Measurements from ENCODE around the gene EYS.
A peak's percentile ranks its signal among the peaks of the same experiment; 100 is the strongest.
"Not testable (repeated sequence)": the region's sequence is repeated elsewhere in the genome, so short reads cannot be mapped to it uniquely, and the experiment has no call there.

Gene EYS

DNA sequence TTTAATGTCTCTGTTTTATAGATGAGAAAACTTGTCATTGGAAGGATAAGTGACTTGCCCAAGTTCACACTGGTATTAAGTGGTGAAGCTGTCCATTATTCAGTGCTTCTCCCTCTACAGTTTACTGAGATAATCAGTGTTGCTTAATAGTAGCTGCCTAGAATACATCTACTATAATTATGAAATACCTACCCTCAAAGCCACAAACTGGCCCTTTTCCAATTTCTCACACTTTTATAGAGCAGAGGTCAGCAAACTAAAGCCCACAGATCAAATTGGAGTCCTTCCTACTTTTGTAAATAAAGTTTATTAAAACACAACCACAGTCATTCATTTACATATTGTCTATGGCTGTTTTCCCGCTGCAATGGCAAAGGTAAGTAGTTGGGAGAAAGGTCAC lies 73.5 kb downstream of the EYS start:
- Histone ChIP-seq H3K36me3 (ENCODE audit: control insufficient read depth, insufficient read depth, low read length) (no peaks in the 10 kb centered on the region), H3K27ac (ENCODE audit: low read depth, low read length) (no peak overlapping the region), H3K4me3 (ENCODE audit: low read depth, low read length) (no peak overlapping the region), H3K9ac (ENCODE audit: low read length) (no peak overlapping the region), H3K9me3 (ENCODE audit: control insufficient read depth, insufficient read depth, low read depth, low read length) (no peaks in the 10 kb centered on the region), H3K4me1 (ENCODE audit: control insufficient read depth, insufficient read depth, low read length) (no peaks in the 10 kb centered on the region; the same call in 1 of the 2 replicates), H3K27me3 (ENCODE audit: control insufficient read depth, insufficient read depth, low read length) (no peaks in the 10 kb centered on the region)

DNA sequence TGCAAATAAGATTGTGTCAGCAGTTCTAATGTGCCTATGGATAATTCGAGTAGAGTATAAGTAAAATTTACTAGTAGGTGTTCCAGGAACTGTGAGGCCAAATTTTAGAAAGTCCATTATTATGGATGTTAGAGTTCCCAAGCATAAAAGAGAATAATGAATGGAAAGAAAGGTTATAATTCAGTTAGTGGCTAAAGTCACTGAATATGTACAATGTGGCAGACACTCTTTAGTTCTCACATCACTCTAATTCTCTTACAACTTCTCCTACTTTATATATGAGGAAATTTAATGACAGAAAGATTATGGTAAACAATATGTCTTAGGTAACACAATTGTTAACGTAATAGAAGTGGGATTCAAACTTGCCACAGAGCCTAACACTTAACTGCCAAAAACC lies 75.3 kb downstream of the EYS start:
- Histone ChIP-seq H3K9me3 (ENCODE audit: control insufficient read depth, insufficient read depth, low read depth, low read length) (no peaks in the 10 kb centered on the region), H3K4me1 (ENCODE audit: control insufficient read depth, insufficient read depth, low read length) (no peaks in the 10 kb centered on the region), H3K27ac (ENCODE audit: low read depth, low read length) (no peak overlapping the region), H3K9ac (ENCODE audit: low read length) (no peak overlapping the region), H3K27me3 (ENCODE audit: control insufficient read depth, insufficient read depth, low read length) (no peaks in the 10 kb centered on the region), H3K4me3 (ENCODE audit: low read depth, low read length) (no peak overlapping the region), H3K36me3 (ENCODE audit: control insufficient read depth, insufficient read depth, low read length) (no peaks in the 10 kb centered on the region)

DNA sequence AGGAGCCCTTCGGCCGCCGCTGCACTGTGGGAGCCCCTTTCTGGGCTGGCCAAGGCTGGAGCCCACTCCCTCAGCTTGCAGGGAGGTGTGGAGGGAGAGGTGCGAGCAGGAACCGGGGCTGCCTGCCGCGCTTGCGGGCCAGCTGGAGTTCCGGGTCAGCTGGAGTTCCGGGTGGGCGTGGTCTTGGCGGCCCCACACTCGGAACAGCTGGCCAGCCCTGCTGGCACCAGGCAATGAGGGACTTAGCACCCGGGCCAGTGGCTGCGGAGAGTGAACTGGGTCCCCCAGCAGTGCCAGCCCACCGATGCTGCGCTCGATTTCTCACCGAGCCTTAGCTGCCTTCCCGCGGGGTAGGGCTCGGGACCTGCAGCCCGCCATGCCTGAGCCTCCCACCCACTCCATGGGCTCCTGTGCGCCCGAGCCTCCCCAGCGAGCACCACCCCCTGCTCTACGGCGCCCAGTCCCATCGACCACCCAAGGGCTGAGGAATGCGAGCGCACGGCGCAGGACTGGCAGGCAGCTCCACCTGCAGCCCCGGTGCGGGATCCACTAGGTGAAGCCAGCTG lies 79.5 kb downstream of the EYS start:
- not testable (repeated sequence) for H3K4me3 ChIP-seq (ENCODE audit: low read depth, low read length); H3K27me3 ChIP-seq (ENCODE audit: control insufficient read depth, insufficient read depth, low read length); H3K9me3 ChIP-seq (ENCODE audit: control insufficient read depth, insufficient read depth, low read depth, low read length); H3K27ac ChIP-seq (ENCODE audit: low read depth, low read length); H3K36me3 ChIP-seq (ENCODE audit: control insufficient read depth, insufficient read depth, low read length); H3K4me1 ChIP-seq (ENCODE audit: control insufficient read depth, insufficient read depth, low read length); H3K9ac ChIP-seq (ENCODE audit: low read length)

DNA sequence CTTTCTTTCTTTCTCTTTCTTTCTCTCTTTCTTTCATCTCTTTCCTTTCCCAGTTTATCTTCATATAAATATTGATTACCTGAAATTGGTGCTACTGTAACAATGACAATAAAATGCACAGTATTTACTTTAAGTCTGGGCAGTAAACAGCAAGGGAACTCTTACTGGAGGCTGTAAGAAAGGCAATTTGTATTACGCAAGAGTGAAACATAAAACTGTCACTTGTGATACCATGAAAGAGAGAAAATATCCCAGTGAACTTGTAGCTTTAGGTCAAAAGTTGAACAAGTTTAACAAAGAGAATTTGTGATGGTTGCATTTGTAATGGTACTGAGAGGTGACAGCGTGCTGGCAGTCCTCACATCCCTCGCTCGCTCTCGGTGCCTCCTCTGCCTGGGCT lies 80.0 kb downstream of the EYS start:
- Histone ChIP-seq H3K9me3 (ENCODE audit: control insufficient read depth, insufficient read depth, low read depth, low read length) (no peaks in the 10 kb centered on the region), H3K4me1 (ENCODE audit: control insufficient read depth, insufficient read depth, low read length) (no peaks in the 10 kb centered on the region), H3K36me3 (ENCODE audit: control insufficient read depth, insufficient read depth, low read length) (no peaks in the 10 kb centered on the region), H3K9ac (ENCODE audit: low read length) (no peak overlapping the region), H3K27me3 (ENCODE audit: control insufficient read depth, insufficient read depth, low read length) (no peaks in the 10 kb centered on the region), H3K27ac (ENCODE audit: low read depth, low read length) (no peak overlapping the region), H3K4me3 (ENCODE audit: low read depth, low read length) (no peak overlapping the region)

DNA sequence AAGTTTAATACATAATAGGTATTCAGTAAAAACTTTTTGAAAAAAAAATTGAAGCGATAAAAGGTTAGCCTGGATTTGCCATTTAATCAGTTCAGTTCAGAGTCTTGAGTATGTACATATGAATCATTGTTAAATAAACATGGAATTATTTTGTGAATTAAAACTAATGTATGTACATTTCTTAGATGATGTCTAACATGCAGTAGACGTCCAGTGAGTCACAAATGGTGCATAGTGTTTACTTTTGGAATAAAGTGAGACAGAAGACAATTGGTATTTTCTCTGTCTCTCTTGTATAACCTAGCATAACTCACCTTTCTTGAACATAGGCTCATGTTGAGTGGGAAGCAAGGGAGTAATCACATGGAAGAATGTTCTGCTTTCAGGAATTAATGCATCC lies 83.5 kb downstream of the EYS start:
- no peak overlapping the region for H3K9ac ChIP-seq (ENCODE audit: low read length)
- no peaks in the 10 kb centered on the region for H3K4me1 ChIP-seq (ENCODE audit: control insufficient read depth, insufficient read depth, low read length)
- H3K27ac ChIP-seq (ENCODE audit: low read depth, low read length) = no peak overlapping the region

DNA sequence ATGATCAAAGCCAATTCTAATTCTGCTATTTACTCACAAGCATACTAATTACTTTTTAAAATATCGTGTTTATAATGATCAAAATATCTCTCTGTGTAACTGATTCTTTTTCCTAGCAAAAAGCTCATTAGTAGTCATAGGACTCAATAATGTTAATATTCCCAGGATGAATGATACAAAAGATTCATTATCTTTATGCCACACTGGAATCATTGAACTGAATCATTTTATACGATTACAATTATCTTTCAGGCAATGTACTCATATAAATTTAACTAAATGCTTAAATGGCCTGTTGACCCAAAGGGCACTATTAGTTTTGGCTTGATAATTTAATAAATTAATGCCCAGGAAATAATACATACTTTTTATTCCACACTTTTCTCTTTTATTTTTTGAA lies 96.3 kb downstream of the EYS start:
- Histone ChIP-seq H3K27me3 (ENCODE audit: control insufficient read depth, insufficient read depth, low read length) (no peaks in the 10 kb centered on the region), H3K27ac (ENCODE audit: low read depth, low read length) (no peak overlapping the region), H3K9ac (ENCODE audit: low read length) (no peak overlapping the region), H3K36me3 (ENCODE audit: control insufficient read depth, insufficient read depth, low read length) (no peaks in the 10 kb centered on the region), H3K4me1 (ENCODE audit: control insufficient read depth, insufficient read depth, low read length) (no peaks in the 10 kb centered on the region), H3K4me3 (ENCODE audit: low read depth, low read length) (no peak overlapping the region), H3K9me3 (ENCODE audit: control insufficient read depth, insufficient read depth, low read depth, low read length) (no peaks in the 10 kb centered on the region)

More for the DNA sequence above, 83.5 kb downstream of the EYS start:
- Histone ChIP-seq H3K27me3 (ENCODE audit: control insufficient read depth, insufficient read depth, low read length) (no peaks in the 10 kb centered on the region), H3K36me3 (ENCODE audit: control insufficient read depth, insufficient read depth, low read length) (no peaks in the 10 kb centered on the region), H3K9me3 (ENCODE audit: control insufficient read depth, insufficient read depth, low read depth, low read length) (no peaks in the 10 kb centered on the region), H3K4me3 (ENCODE audit: low read depth, low read length) (no peak overlapping the region)

DNA sequence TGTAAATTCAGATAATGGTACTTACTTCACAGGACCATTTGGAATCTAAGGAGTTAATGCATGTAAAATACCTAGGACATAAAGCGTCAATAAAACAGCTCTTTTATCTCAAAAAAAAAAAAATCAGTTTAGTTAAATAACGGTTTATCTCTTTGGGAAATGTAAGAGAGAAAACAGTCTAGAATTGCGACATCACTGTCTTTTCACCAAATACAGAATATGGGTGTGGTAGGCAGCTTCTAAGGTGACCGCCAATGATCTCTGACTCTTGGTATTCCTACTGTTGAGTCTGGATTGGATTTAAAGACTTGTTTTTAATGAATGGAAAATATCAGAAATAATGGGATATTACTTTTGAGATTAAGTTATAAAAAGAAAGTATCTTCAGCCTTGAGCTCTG lies 111.5 kb downstream of the EYS start:
- no peak overlapping the region for H3K27ac ChIP-seq (ENCODE audit: low read depth, low read length)
- H3K4me1 ChIP-seq (ENCODE audit: control insufficient read depth, insufficient read depth, low read length) = no peaks in the 10 kb centered on the region

DNA sequence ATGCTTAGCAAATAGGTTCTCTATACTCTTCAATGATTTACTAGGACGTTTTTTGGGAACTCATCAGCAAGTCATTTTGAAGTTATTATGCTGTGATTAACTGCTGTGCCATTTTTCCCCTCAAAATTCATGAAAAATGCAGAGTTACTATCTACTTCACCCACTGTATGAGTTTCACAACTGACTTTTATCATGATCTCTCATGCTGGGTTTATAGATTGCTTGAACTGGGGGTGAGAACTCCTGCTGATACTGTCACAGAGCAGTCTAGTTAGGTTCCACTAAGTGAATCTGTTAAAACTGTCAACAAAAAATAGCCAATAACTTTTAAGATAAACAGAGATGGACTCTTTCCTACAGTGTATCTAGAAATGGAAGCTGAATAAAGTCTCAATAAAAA lies 136.7 kb downstream of the EYS start:
- H3K4me1 ChIP-seq (ENCODE audit: control insufficient read depth, insufficient read depth, low read length) = peaks cover 31% of the 10 kb centered on the region
- H3K27ac ChIP-seq (ENCODE audit: low read depth, low read length) = peak overlapping the region; percentile 12; the same call in 1 of the 2 replicates
- no peaks in the 10 kb centered on the region for H3K36me3 ChIP-seq (ENCODE audit: control insufficient read depth, insufficient read depth, low read length)
- no peak overlapping the region for H3K9ac ChIP-seq (ENCODE audit: low read length)
- 0 out of 2 replicates have a peak, but pooled peaks cover 4% of the 10 kb centered on the region for H3K9me3 ChIP-seq (ENCODE audit: control insufficient read depth, insufficient read depth, low read depth, low read length)
- H3K27me3 ChIP-seq (ENCODE audit: control insufficient read depth, insufficient read depth, low read length) = no peaks in the 10 kb centered on the region
- H3K4me3 ChIP-seq (ENCODE audit: low read depth, low read length) = no peak overlapping the region

More for the DNA sequence above, 111.5 kb downstream of the EYS start:
- H3K27me3 ChIP-seq (ENCODE audit: control insufficient read depth, insufficient read depth, low read length) = no peaks in the 10 kb centered on the region
- H3K4me3 ChIP-seq (ENCODE audit: low read depth, low read length) = no peak overlapping the region
- no peaks in the 10 kb centered on the region for H3K36me3 ChIP-seq (ENCODE audit: control insufficient read depth, insufficient read depth, low read length)
- no peak overlapping the region for H3K9ac ChIP-seq (ENCODE audit: low read length)
- H3K9me3 ChIP-seq (ENCODE audit: control insufficient read depth, insufficient read depth, low read depth, low read length) = 0 out of 2 replicates have a peak, but pooled peaks cover 2% of the 10 kb centered on the region

DNA sequence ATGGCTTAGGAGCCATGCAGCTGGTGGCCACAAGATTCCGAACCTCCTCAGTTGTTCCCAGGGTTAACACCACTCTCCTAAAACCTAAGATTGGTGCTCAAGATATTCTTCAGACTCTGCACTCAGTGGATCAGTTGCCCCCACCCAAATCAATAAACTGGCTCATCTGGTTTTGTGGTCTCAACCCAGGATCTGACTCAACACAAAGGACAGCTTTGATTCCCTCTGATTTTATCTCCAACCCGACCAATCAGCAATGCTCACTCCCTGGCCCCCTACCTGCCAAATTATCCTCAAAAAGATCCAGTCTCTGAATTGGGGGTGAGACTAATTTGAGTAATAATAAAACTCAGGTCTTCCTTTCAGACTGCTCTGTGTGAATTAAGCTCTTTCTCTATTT lies 137.5 kb downstream of the EYS start:
- Histone ChIP-seq H3K36me3 (ENCODE audit: control insufficient read depth, insufficient read depth, low read length) (no peaks in the 10 kb centered on the region), H3K9me3 (ENCODE audit: control insufficient read depth, insufficient read depth, low read depth, low read length) (0 out of 2 replicates have a peak, but pooled peaks cover 4% of the 10 kb centered on the region), H3K9ac (ENCODE audit: low read length) (peak overlapping the region; percentile 54), H3K4me1 (ENCODE audit: control insufficient read depth, insufficient read depth, low read length) (peaks cover 31% of the 10 kb centered on the region), H3K27me3 (ENCODE audit: control insufficient read depth, insufficient read depth, low read length) (no peaks in the 10 kb centered on the region), H3K27ac (ENCODE audit: low read depth, low read length) (peak overlapping the region; percentile 64), H3K4me3 (ENCODE audit: low read depth, low read length) (peak overlapping the region; percentile 25)

DNA sequence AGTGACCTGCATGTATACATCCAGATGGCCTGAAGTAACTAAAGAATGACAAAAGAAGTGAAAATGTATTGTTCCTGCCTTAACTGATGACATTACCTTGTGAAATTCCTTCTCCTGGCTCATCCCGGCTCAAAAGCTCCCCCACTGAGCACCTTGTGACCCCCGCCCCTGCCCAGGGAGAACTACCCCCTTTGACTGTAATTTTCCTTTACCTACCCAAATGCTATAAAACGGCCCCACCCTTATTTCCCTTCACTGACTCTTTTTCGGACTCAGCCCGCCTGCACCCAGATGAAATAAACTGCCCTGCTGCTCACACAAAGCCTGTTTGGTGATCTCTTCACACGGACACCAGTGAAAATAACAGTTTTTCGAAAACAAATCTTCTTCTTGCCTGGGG lies 138.0 kb downstream of the EYS start:
- Histone ChIP-seq H3K4me1 (ENCODE audit: control insufficient read depth, insufficient read depth, low read length) (peaks cover 31% of the 10 kb centered on the region), H3K27ac (ENCODE audit: low read depth, low read length) (peak overlapping the region; percentile 82), H3K4me3 (ENCODE audit: low read depth, low read length) (peak overlapping the region; percentile 25), H3K9ac (ENCODE audit: low read length) (peak overlapping the region; percentile 54)
- H3K36me3 ChIP-seq (ENCODE audit: control insufficient read depth, insufficient read depth, low read length); H3K27me3 ChIP-seq (ENCODE audit: control insufficient read depth, insufficient read depth, low read length); H3K9me3 ChIP-seq (ENCODE audit: control insufficient read depth, insufficient read depth, low read depth, low read length): not testable (repeated sequence)

DNA sequence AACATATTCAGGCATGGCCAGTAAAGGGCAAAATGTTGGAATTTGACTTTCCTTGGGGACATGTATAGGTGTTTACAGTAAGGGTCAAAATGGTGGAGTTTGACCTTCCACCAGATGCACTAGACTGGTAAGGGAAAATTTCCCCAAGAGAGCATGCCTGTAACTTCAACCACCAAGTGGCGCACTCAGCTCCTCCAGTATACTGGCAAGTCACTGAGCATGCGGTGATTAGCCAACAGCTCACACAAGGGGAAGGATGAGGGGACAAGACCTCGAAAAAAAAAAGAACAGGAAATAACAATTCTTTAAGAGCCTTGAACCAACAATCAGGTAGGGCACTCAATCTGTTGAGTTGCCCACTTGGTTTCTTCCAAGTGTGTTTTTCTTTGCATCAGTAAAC lies 140.9 kb downstream of the EYS start:
- peaks cover 31% of the 10 kb centered on the region for H3K4me1 ChIP-seq (ENCODE audit: control insufficient read depth, insufficient read depth, low read length)
- no peak overlapping the region for H3K27ac ChIP-seq (ENCODE audit: low read depth, low read length)
- H3K9me3 ChIP-seq (ENCODE audit: control insufficient read depth, insufficient read depth, low read depth, low read length) = 0 out of 2 replicates have a peak, but pooled peaks cover 4% of the 10 kb centered on the region
- no peak overlapping the region for H3K4me3 ChIP-seq (ENCODE audit: low read depth, low read length)
- H3K9ac ChIP-seq (ENCODE audit: low read length) = no peak overlapping the region
- H3K36me3 ChIP-seq (ENCODE audit: control insufficient read depth, insufficient read depth, low read length) = no peaks in the 10 kb centered on the region
- no peaks in the 10 kb centered on the region for H3K27me3 ChIP-seq (ENCODE audit: control insufficient read depth, insufficient read depth, low read length)

DNA sequence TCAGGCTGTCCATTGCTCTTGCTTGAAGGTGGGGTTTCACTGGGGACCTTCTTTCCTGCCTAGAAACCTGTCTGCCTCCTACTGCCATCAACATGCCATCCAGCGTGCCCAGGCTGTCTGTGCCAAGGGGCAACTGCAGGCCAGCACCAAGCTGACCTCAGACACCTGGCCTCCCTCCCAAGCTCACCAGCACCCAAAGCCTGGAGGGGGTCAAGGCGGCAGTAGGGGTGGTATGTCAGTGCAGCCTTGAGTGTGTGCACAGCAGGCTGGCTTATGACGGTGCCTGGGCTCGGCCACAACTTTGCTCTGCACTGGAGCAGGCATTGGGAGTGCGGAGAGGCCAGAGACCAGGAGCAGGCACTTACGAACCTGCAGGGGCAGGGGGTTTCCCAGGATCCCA lies 149.0 kb downstream of the EYS start:
- H3K9ac ChIP-seq (ENCODE audit: low read length) = no peak overlapping the region
- H3K27ac ChIP-seq (ENCODE audit: low read depth, low read length) = no peak overlapping the region

More for the DNA sequence above, 149.0 kb downstream of the EYS start:
- Histone ChIP-seq H3K4me3 (ENCODE audit: low read depth, low read length) (no peak overlapping the region), H3K27me3 (ENCODE audit: control insufficient read depth, insufficient read depth, low read length) (no peaks in the 10 kb centered on the region), H3K9me3 (ENCODE audit: control insufficient read depth, insufficient read depth, low read depth, low read length) (no peaks in the 10 kb centered on the region), H3K36me3 (ENCODE audit: control insufficient read depth, insufficient read depth, low read length) (no peaks in the 10 kb centered on the region), H3K4me1 (ENCODE audit: control insufficient read depth, insufficient read depth, low read length) (no peaks in the 10 kb centered on the region)
